HG03103 (cell line): Measurements from ENCODE around the gene FAM89B.

ENCODE experiments used
- ATAC-seq: cut with Tn5 transposase; IDR thresholded peaks from one replicate; pipeline ENCODE4 v1.9.1; 2021; ENCODE audit warnings: low read depth; ENCODE audit not compliant: unreplicated experiment

Gene FAM89B

GRCh38 chr11:65538915-65539743 lies 33.2 kb upstream of the FAM89B start:
- no peak for ATAC-seq

GRCh38 chr11:65539744-65540289 lies 32.5 kb upstream of the FAM89B start:
- ATAC-seq = peak; percentile 39

GRCh38 chr11:65540290-65541092 lies 31.8 kb upstream of the FAM89B start:
- peak; percentile 52 for ATAC-seq

- ATAC-seq = no peak
Observed at GRCh38 chr11:65541093-65541982, 31.0 kb upstream of the FAM89B start.

- ATAC-seq = no peak
Observed at GRCh38 chr11:65542738-65543390, 29.5 kb upstream of the FAM89B start.

GRCh38 chr11:65545853-65546216 lies 26.5 kb upstream of the FAM89B start:
- no peak for ATAC-seq

GRCh38 chr11:65546217-65546958 lies 25.9 kb upstream of the FAM89B start:
- ATAC-seq = peak; percentile 53

- ATAC-seq = no peak
Observed at GRCh38 chr11:65547446-65548125, 24.8 kb upstream of the FAM89B start.

- ATAC-seq = no peak
Observed at GRCh38 chr11:65548395-65548794, 23.9 kb upstream of the FAM89B start.

GRCh38 chr11:65549096-65549495 lies 23.2 kb upstream of the FAM89B start:
- ATAC-seq = no peak

- no peak for ATAC-seq
Observed at GRCh38 chr11:65551572-65552387, 20.6 kb upstream of the FAM89B start.

- ATAC-seq = no peak
Observed at GRCh38 chr11:65552388-65552951, 19.9 kb upstream of the FAM89B start.

- ATAC-seq = no peak
Observed at GRCh38 chr11:65553301-65554001, 18.9 kb upstream of the FAM89B start.

GRCh38 chr11:65554057-65554818 lies 18.1 kb upstream of the FAM89B start:
- ATAC-seq = no peak

- ATAC-seq = no peak
Observed at GRCh38 chr11:65554842-65555430, 17.4 kb upstream of the FAM89B start.

- ATAC-seq = no peak
Observed at GRCh38 chr11:65555693-65556231, 16.6 kb upstream of the FAM89B start.
